Measurements from ENCODE around the gene ANKRD42.
"Not testable (repeated sequence)": the region's sequence is repeated elsewhere in the genome, so short reads cannot be mapped to it uniquely, and the experiment has no call there.

Gene ANKRD42

GRCh38 chr11:83174008-83174407 lies 19.5 kb upstream of the ANKRD42 start:
- DNase-seq: no peak

GRCh38 chr11:83175815-83176214 lies 17.7 kb upstream of the ANKRD42 start:
- no peak for DNase-seq

- no peak for DNase-seq
Observed at GRCh38 chr11:83181815-83182214, 11.7 kb upstream of the ANKRD42 start.

- DNase-seq: no peak
Observed at GRCh38 chr11:83185767-83186166, 7.7 kb upstream of the ANKRD42 start.

- DNase-seq: no peak
Observed at GRCh38 chr11:83187465-83187864, 6.0 kb upstream of the ANKRD42 start.

GRCh38 chr11:83191491-83191890 lies 2.0 kb upstream of the ANKRD42 start:
- DNase-seq: no peak

GRCh38 chr11:83191986-83192385 lies 1.5 kb upstream of the ANKRD42 start:
- no peak for DNase-seq

- DNase-seq: no peak
Observed at GRCh38 chr11:83192606-83193245, 786 bp upstream of the ANKRD42 start.

GRCh38 chr11:83194281-83195142 lies 1.0 kb downstream of the ANKRD42 start:
- DNase-seq: no peak

- no peak for DNase-seq
Observed at GRCh38 chr11:83195143-83195466, 1.6 kb downstream of the ANKRD42 start.

GRCh38 chr11:83195649-83196048 lies 2.1 kb downstream of the ANKRD42 start:
- DNase-seq: no peak

- DNase-seq: no peak
Observed at GRCh38 chr11:83200035-83200434, 6.5 kb downstream of the ANKRD42 start.

GRCh38 chr11:83205608-83206185 lies 12.2 kb downstream of the ANKRD42 start:
- DNase-seq: no peak

- no peak for DNase-seq
Observed at GRCh38 chr11:83206221-83206620, 12.7 kb downstream of the ANKRD42 start.

GRCh38 chr11:83206771-83207382 lies 13.4 kb downstream of the ANKRD42 start:
- not testable (repeated sequence) for DNase-seq

GRCh38 chr11:83219095-83219494 lies 25.6 kb downstream of the ANKRD42 start:
- no peak for DNase-seq

GRCh38 chr11:83220260-83220659 lies 26.7 kb downstream of the ANKRD42 start:
- no peak for DNase-seq

GRCh38 chr11:83221694-83222093 lies 28.2 kb downstream of the ANKRD42 start:
- no peak for DNase-seq

- no peak for DNase-seq
Observed at GRCh38 chr11:83222499-83222898, 29.0 kb downstream of the ANKRD42 start.

GRCh38 chr11:83223457-83223856 lies 29.9 kb downstream of the ANKRD42 start:
- DNase-seq: no peak

- no peak for DNase-seq
Observed at GRCh38 chr11:83235825-83236224, 42.3 kb downstream of the ANKRD42 start.

GRCh38 chr11:83238111-83238510 lies 44.6 kb downstream of the ANKRD42 start:
- DNase-seq: no peak

- peak; percentile 0 for DNase-seq
Observed at GRCh38 chr11:83241291-83241946, 47.9 kb downstream of the ANKRD42 start.
